MCF 10A (cell line): ENCODE data around the gene MAN1C1. TPM values are rescaled to one million over a fixed set of nuclear protein-coding genes. Genes with fewer than 3 reads are reported as not detected.
A peak's percentile ranks its signal among the peaks of the same experiment; 100 is the strongest.

ENCODE experiments used
- BruUV-seq: library from RNA; stranded (reverse); fragments of 400-500 nt; replicated peaks from 2 replicates; lab custom pipeline; 2021; lab: Mats Ljungman, UMichigan
- CTCF ChIA-PET: fragments of 300-600 bp; sonication (Branson Sonifier 250); formaldehyde crosslinking; extraction: SDS; loops from one replicate; lab custom pipeline; 2021; ENCODE audit warnings: antibody characterized with exemption, inconsistent platforms; lab: Yijun Ruan, JAX
- POLR2A ChIA-PET: fragments of 300-600, 350-650 bp; sonication (Branson Sonifier 250); formaldehyde crosslinking; extraction: SDS; loops from one replicate; lab custom pipeline; 2020; ENCODE audit warnings: antibody characterized with exemption, inconsistent platforms; lab: Yijun Ruan, JAX
- DNase-seq: peaks from one replicate; pipeline ENCODE4 v3.0.0-alpha.2; 2018; ENCODE audit not compliant: unreplicated experiment
- H3K27ac Mint-ChIP-seq: one replicate; pipeline ENCODE4 v1.8.0; 2022; ENCODE audit warnings: mild to moderate bottlenecking, low read depth, mixed read lengths; ENCODE audit not compliant: unreplicated experiment
- H3K27me3 Mint-ChIP-seq: one replicate; pipeline ENCODE4 v1.8.0; 2022; ENCODE audit warnings: mixed read lengths; ENCODE audit not compliant: insufficient read depth, unreplicated experiment
- H3K36me3 Mint-ChIP-seq: one replicate; pipeline ENCODE4 v1.8.0; 2022; ENCODE audit warnings: mild to moderate bottlenecking, moderate library complexity, mixed read lengths; ENCODE audit not compliant: insufficient read depth, unreplicated experiment
- H3K4me1 Mint-ChIP-seq: one replicate; pipeline ENCODE4 v1.8.0; 2022; ENCODE audit warnings: mixed read lengths; ENCODE audit not compliant: insufficient read depth, unreplicated experiment
- H3K4me3 Mint-ChIP-seq: one replicate; pipeline ENCODE4 v1.8.0; 2022; ENCODE audit warnings: mild to moderate bottlenecking, moderate library complexity, mixed read lengths; ENCODE audit not compliant: unreplicated experiment
- H3K9me3 Mint-ChIP-seq: one replicate; pipeline ENCODE4 v1.8.0; 2022; ENCODE audit warnings: mixed read lengths; ENCODE audit not compliant: unreplicated experiment
- intact Hi-C: fragments of 100-400 bp; cut with micrococcal nuclease; formaldehyde crosslinking; loops from 2 replicates; pipeline ENCODE4 v1.14.1; 2022
- total RNA-seq: library from RNA; stranded (reverse); gene quantifications from 2 replicates; pipeline ENCODE4 v1.2.3, GENCODE V29; 2022
- TF ChIP-seq, protein P1 (sequence below): fragments of 200-600 bp; IDR thresholded peaks from one replicate; pipeline ENCODE4 v1.8.0; 2022; ENCODE audit warnings: antibody characterized with exemption, mild to moderate bottlenecking; ENCODE audit not compliant: unreplicated experiment

The MAN1C1 gene
- total RNA-seq, 1 experiment from 2014 or later: not detected

DNA sequence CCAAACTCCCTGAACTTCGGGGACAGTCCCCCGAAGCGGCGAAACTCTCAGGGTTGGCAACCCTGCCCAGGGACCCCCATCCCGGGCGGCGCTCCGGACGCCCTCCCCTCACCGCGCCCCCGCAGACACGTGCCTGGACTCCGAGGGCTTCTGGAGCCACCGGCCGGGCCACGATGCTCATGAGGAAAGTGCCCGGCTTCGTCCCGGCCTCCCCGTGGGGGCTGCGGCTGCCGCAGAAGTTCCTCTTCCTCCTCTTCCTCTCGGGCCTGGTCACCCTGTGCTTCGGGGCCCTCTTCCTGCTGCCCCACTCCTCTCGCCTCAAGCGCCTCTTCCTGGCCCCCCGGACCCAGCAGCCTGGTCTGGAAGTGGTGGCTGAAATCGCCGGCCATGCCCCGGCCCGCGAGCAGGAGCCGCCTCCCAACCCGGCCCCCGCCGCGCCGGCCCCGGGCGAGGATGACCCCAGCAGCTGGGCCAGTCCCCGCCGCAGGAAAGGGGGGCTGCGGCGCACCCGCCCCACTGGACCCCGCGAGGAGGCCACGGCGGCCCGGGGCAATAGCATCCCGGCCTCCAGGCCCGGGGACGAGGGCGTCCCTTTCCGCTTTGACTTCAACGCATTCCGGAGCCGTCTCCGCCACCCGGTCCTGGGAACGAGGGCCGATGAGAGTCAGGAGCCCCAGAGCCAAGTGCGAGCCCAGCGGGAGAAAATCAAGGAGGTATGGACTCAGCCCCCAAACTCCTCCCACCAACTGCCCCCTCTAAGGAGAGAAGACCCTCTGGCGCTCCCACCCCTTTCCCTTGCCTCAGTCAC is 1.2 kb downstream of the MAN1C1 start:
- H3K9me3 Mint-ChIP-seq: no peaks in the 10 kb centered on the region
- DNase-seq: no peak
- intact Hi-C loops: no loop called here
- H3K27me3 Mint-ChIP-seq: peaks cover 47% of the 10 kb centered on the region
- CTCF ChIA-PET: no interaction called here
- no peaks in the 10 kb centered on the region for H3K36me3 Mint-ChIP-seq
- TF ChIP-seq, protein P1, sequence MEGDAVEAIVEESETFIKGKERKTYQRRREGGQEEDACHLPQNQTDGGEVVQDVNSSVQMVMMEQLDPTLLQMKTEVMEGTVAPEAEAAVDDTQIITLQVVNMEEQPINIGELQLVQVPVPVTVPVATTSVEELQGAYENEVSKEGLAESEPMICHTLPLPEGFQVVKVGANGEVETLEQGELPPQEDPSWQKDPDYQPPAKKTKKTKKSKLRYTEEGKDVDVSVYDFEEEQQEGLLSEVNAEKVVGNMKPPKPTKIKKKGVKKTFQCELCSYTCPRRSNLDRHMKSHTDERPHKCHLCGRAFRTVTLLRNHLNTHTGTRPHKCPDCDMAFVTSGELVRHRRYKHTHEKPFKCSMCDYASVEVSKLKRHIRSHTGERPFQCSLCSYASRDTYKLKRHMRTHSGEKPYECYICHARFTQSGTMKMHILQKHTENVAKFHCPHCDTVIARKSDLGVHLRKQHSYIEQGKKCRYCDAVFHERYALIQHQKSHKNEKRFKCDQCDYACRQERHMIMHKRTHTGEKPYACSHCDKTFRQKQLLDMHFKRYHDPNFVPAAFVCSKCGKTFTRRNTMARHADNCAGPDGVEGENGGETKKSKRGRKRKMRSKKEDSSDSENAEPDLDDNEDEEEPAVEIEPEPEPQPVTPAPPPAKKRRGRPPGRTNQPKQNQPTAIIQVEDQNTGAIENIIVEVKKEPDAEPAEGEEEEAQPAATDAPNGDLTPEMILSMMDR: no peak
- POLR2A ChIA-PET: no interaction called here
- no peak overlapping the region for H3K27ac Mint-ChIP-seq
- BruUV-seq: no TSS peak
- H3K4me1 Mint-ChIP-seq: peaks cover 13% of the 10 kb centered on the region
- peak overlapping the region; percentile 63 for H3K4me3 Mint-ChIP-seq

DNA sequence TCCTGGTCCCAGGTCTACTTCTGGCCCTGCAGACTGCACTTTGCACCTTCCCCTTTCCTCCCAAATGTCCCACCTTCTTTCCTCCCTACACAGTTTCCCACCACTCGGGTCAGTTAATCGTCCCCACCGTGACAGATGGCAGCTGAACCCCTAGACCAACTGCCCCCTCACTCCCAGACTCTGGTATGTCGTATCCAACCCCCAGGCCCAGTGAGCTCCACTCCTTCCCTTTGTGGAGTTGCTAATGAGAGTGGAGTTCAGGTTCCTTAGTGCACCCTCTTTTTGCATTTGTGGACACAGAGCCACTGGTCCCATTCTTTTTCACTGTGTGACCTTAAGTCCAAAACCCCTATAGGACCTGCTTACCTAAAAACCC is 1.8 kb downstream of the MAN1C1 start:
- POLR2A ChIA-PET: no interaction called here
- Mint-ChIP-seq H3K36me3 (no peaks in the 10 kb centered on the region), H3K27ac (no peak overlapping the region), H3K4me3 (peak overlapping the region; percentile 63), H3K4me1 (peaks cover 13% of the 10 kb centered on the region), H3K27me3 (peaks cover 53% of the 10 kb centered on the region), H3K9me3 (no peaks in the 10 kb centered on the region)
- DNase-seq: no peak
- TF ChIP-seq, protein P1: no peak
- intact Hi-C loops: no loop called here
- BruUV-seq: no TSS peak
- CTCF ChIA-PET: interaction anchor here (0.5 to 0.6 kb wide), 2 partner anchors 19 to 168 kb away, joined by 3 read pairs; no protein-coding TSS in a partner anchor

DNA sequence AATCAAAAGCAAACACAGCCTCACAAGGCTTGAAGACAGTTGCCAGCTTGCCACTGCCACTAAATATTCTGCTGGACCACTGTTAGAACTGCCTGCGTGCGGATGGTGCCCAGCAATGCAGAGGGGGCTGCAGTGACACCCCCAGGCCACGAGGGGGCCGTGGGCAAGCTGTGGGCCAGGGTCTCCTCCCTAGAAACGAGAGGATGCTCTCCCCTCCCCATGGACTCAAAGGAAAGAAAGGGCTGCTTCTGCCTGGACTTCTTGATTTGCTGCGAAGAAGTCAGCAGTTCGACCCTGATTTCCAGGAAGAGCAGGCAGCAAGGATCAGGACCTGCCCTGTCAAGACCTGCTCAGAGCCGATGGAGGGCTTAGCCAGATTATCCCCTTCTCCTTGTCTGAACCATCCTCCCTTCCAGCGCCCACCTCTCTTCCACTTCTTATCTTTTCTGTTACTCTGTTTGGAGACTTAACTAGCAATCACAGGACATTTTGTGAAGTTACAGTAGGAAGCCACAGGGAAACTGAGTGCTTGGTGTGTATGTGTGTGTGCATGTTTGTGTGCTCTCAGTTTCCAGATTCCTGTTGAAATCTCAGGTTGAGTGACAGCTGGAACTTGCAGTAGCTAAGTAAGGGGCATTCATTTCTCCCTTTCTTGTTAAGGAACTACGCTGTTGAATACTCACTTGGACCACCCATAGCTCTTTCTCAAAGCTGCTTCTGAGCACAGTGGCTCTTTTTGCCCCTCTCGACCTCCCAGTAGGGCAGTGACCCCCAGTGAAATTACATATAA is 2.7 kb downstream of the MAN1C1 start:
- ChIA-PET POLR2A (no interaction called here), CTCF (interaction anchor here (0.5 to 0.7 kb wide), 4 partner anchors 20 to 740 kb away, joined by 3 to 4 read pairs (median 3); no protein-coding TSS in a partner anchor)
- no peak for DNase-seq
- no peaks in the 10 kb centered on the region for H3K9me3 Mint-ChIP-seq
- peaks cover 53% of the 10 kb centered on the region for H3K27me3 Mint-ChIP-seq
- H3K4me3 Mint-ChIP-seq: peak overlapping the region; percentile 47
- intact Hi-C loops: no loop called here
- H3K36me3 Mint-ChIP-seq: no peaks in the 10 kb centered on the region
- no peak overlapping the region for H3K27ac Mint-ChIP-seq
- H3K4me1 Mint-ChIP-seq: peaks cover 13% of the 10 kb centered on the region
- TF ChIP-seq, protein P1: peak; percentile 52
- BruUV-seq: no TSS peak

DNA sequence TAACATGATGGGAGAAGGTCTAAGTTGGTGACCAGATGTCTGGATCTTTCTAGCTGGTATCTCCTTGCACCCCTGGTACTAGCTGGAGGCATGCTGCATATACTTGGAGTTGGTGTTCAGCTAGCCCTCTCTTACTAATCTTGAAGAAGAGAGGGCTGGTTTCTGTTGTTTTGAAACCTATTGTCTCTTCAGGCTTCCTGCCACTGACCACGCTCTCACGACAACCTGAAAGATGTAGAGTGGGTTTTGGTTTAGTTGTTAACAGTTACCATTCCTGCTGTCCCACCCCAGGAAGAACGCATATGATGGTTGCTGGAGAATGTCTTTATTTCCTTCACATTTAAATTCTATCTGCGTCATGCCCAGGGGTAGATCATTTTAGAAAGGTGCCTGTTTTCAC is 3.6 kb downstream of the MAN1C1 start:
- H3K9me3 Mint-ChIP-seq: no peaks in the 10 kb centered on the region
- TF ChIP-seq, protein P1: no peak
- CTCF ChIA-PET: no interaction called here
- intact Hi-C loops: no loop called here
- no peak overlapping the region for H3K27ac Mint-ChIP-seq
- no peak overlapping the region for H3K4me3 Mint-ChIP-seq
- peaks cover 60% of the 10 kb centered on the region for H3K27me3 Mint-ChIP-seq
- no peaks in the 10 kb centered on the region for H3K36me3 Mint-ChIP-seq
- H3K4me1 Mint-ChIP-seq: peaks cover 13% of the 10 kb centered on the region
- POLR2A ChIA-PET: no interaction called here
- no peak for DNase-seq
- no TSS peak for BruUV-seq
